ENCODE measurements around the gene CAPN10. TPM values are rescaled to one million over a fixed set of nuclear protein-coding genes. Genes with fewer than 3 reads are reported as not detected.

Gene CAPN10
- total RNA-seq, 1 experiment from 2014 or later = 47.4 TPM

GRCh38 chr2:240563951-240564560 is 22.5 kb upstream of the CAPN10 start:
- Histone ChIP-seq H3K18ac (ENCODE audit: insufficient read length, low read depth, low read length) (no peak overlapping the region), H3K4me1 (ENCODE audit: insufficient read depth, low read length) (no peaks in the 10 kb centered on the region; the same call in 1 of the 2 replicates), H3T11ph (ENCODE audit: low read length) (no peak overlapping the region), H2BK12ac (ENCODE audit: insufficient read length, low read depth, low read length) (no peak overlapping the region), H3K27me3 (ENCODE audit: insufficient read depth, low read length) (peaks cover 17% of the 10 kb centered on the region), H2AFZ (ENCODE audit: low read length) (no peak overlapping the region), H3K9me3 (ENCODE audit: control insufficient read depth, low read depth, low read length) (no peaks in the 10 kb centered on the region), H2BK5ac (ENCODE audit: insufficient read length, low read length) (no peak overlapping the region), H2AK5ac (ENCODE audit: insufficient read length, low read length) (no peak overlapping the region), H2BK15ac (ENCODE audit: low read depth, low read length) (no peak overlapping the region), H2BK20ac (ENCODE audit: low read depth, low read length, poor library complexity, severe bottlenecking) (no peak overlapping the region), H3K9ac (ENCODE audit: extremely low read depth, insufficient read length, low read length) (no peak overlapping the region), H3K56ac (ENCODE audit: insufficient read length, low read depth, low read length) (no peak overlapping the region), H3K4me2 (ENCODE audit: insufficient read depth, insufficient read length, low read length) (no peak overlapping the region), H3K23me2 (ENCODE audit: insufficient read length, low read depth, low read length, poor library complexity, severe bottlenecking) (peaks cover 12% of the 10 kb centered on the region), H4K20me1 (ENCODE audit: control insufficient read depth, insufficient read depth, insufficient read length) (no peaks in the 10 kb centered on the region), H4K8ac (replicated peaks; ENCODE audit: insufficient read length, low read depth, low read length) (no peak overlapping the region), H3K4ac (ENCODE audit: low read depth, low read length) (no peak overlapping the region), H3K79me2 (ENCODE audit: insufficient read depth, low read length) (no peaks in the 10 kb centered on the region), H2BK120ac (ENCODE audit: low read depth, low read length, poor library complexity, severe bottlenecking) (no peak overlapping the region), H3K14ac (ENCODE audit: insufficient read depth, low read length) (no peak overlapping the region), H4K91ac (ENCODE audit: insufficient read length, low read depth, low read length) (no peak overlapping the region), H3K23ac (ENCODE audit: insufficient read length, low read depth, low read length) (no peak overlapping the region), H4K5ac (ENCODE audit: insufficient read length, low read depth, low read length) (no peak overlapping the region), H3K79me1 (ENCODE audit: insufficient read depth, low read depth, low read length, poor library complexity, severe bottlenecking) (no peaks in the 10 kb centered on the region), H3K27ac (ENCODE audit: insufficient read length, low read depth, low read length) (no peak overlapping the region)
- Mint-ChIP-seq H3K27me3 (ENCODE audit: low read depth) (peaks cover 27% of the 10 kb centered on the region), H3K27ac (no peak overlapping the region), H3K4me3 (no peak overlapping the region), H3K4me1 (peaks cover 30 to 40% of the 10 kb centered on the region in 2 experiments), H3K9me3 (no peaks in the 10 kb centered on the region), H3K36me3 (ENCODE audit: insufficient read depth in 1 of 3, low read depth in 3 of 3) (peaks cover 0 to 13% (median 2%) of the 10 kb centered on the region in 3 experiments; a peak in 3 of 7 replicates)
- no CpG with 5 or more reads among the region's 12 CpGs for WGBS (ENCODE audit: extremely low coverage, insufficient read length, low lambda C conversion rate)
- DNase-seq = peak; percentile 14
- no peak for TF ChIP-seq CTCF (conservative IDR thresholded peaks at IDR 0.05)
